Transverse colon (tissue), 4 donors: ENCODE results near the gene APOF. TPM values are rescaled to one million over a fixed set of nuclear protein-coding genes. Genes with fewer than 3 reads are reported as not detected.

Experiments
- DNase-seq: peaks from one replicate; pipeline ENCODE4 v3.0.0-alpha.2; 2019
- H3K27ac ChIP-seq, 4 donors: fragments of 200-600 bp; sonication (generic); 2 replicates each; pipeline ENCODE4 v1.5.1; 2016 to 2018; ENCODE audit warnings: inconsistent platforms in 4 of 4
- H3K27me3 ChIP-seq: fragments of 200-600 bp; sonication (generic); 2 replicates; pipeline ENCODE4 v1.5.1; 2017; ENCODE audit warnings: inconsistent platforms
- H3K36me3 ChIP-seq, 4 donors: fragments of 200-600 bp; sonication (generic); 2 replicates each; pipeline ENCODE4 v1.5.1; 2017 to 2019; ENCODE audit warnings: inconsistent platforms in 4 of 4
- H3K4me1 ChIP-seq, 4 donors: fragments of 200-600 bp; sonication (generic); 2 replicates each; pipeline ENCODE4 v1.5.1; 2017 to 2020; ENCODE audit warnings: inconsistent platforms in 4 of 4
- H3K4me3 ChIP-seq, 4 donors: fragments of 200-600 bp; sonication (generic); 1 replicate in 1 of 4; 2 replicates in 3 of 4; pipeline versions ENCODE4 v1.5.1 to v1.6.1; 2017 to 2019; ENCODE audit warnings: inconsistent platforms in 4 of 4
- H3K9me3 ChIP-seq, 2 donors: fragments of 200-600 bp; sonication (generic); 2 replicates each; pipeline ENCODE4 v1.5.1; 2017 to 2019; ENCODE audit warnings: inconsistent platforms in 2 of 2
- CTCF ChIP-seq, 5 experiments: fragments of 200-600 bp in 3 of 5; fragments of 450-650 bp in 2 of 5; sonication (generic) in 3 of 5; IDR thresholded peaks; 1 replicate in 2 of 5; 2 replicates in 3 of 5; pipeline ENCODE4 v1.5.1; 2016 to 2017; ENCODE audit warnings: antibody characterized with exemption in 5 of 5, inconsistent platforms in 3 of 5, mild to moderate bottlenecking in 2 of 5, moderate library complexity in 1 of 5
- EP300 ChIP-seq: sonication (generic); formaldehyde crosslinking; IDR thresholded peaks from one replicate; pipeline ENCODE4 v1.6.1; 2017; ENCODE audit warnings: antibody characterized with exemption, low read depth
- POLR2A ChIP-seq: fragments of 450-650 bp; IDR thresholded peaks from one replicate; pipeline ENCODE4 v1.6.1; 2016; ENCODE audit warnings: antibody characterized with exemption, mild to moderate bottlenecking, moderate library complexity
- POLR2AphosphoS5 ChIP-seq, 3 donors: sonication (generic); formaldehyde crosslinking; IDR thresholded peaks; one replicate each; pipeline ENCODE4 v1.6.1; 2016; ENCODE audit warnings: antibody characterized with exemption in 3 of 3
- WGBS, 2 donors: methylation state at CpG; one replicate each; pipeline ENCODE4 v1.1.5; 2018; ENCODE audit warnings: low coverage in 1 of 2; 5-methylcytosine and 5-hydroxymethylcytosine counted together
- in situ Hi-C, 4 donors: fragments of 200-750 bp; cut with MboI; loops; one replicate each; pipeline versions ENCODE4 v1.15.0 to v1.15.1; 2017; ENCODE audit warnings: low sequenced_read_pairs in 3 of 4, low pct_ligation_motif_present in 1 of 4, low pct_unique_long_range_greater_than_20kb in 1 of 4
- intact Hi-C: fragments of 100-400 bp; cut with DNase I; formaldehyde crosslinking; loops from one replicate; pipeline ENCODE4 v1.15.1; 2023; ENCODE audit warnings: low total_unique reads
- total RNA-seq, 4 donors: library from RNA; depleted of rRNA; stranded (reverse); fragments of >200 nt; gene quantifications; one replicate each; pipeline ENCODE4 v1.1.0, GENCODE V29; 2016

Gene APOF
- not detected for total RNA-seq

- Histone ChIP-seq H3K36me3 (no peaks in the 10 kb centered on the region), H3K9me3 (no peaks in the 10 kb centered on the region), H3K4me1 (peaks cover 8 to 23% (median 12%) of the 10 kb centered on the region in 4 donors), H3K4me3 (no peak within 1 kb of the TSS), H3K27ac (no peak within 1 kb of the TSS), H3K27me3 (no peaks in the 10 kb centered on the region)
- DNase-seq, result no peak
- TF ChIP-seq EP300, result no peak
- TF ChIP-seq POLR2AphosphoS5 (IDR thresholded peaks at IDR 0.05), result no peak
- TF ChIP-seq CTCF (IDR thresholded peaks at IDR 0.05), result no peak
- TF ChIP-seq POLR2A, result no peak
- intact Hi-C loops (no loop called here), in situ Hi-C loops (no loop called here)
- WGBS, 2 donors, result 89 to 90% methylated on average over 4 to 10 of the region's 10 CpGs
These were observed at the start of gene APOF for GRCh38 chr12:56362130-56363059. Gene APOF (minus strand): TSS chr12:56362857. CDS start chr12:56362745, 112 bp downstream.

- Histone ChIP-seq H3K9me3 (no peaks in the 10 kb centered on the region), H3K4me3 (no peak overlapping the region), H3K4me1 (no peaks in the 10 kb centered on the region), H3K27ac (no peak overlapping the region), H3K27me3 (no peaks in the 10 kb centered on the region), H3K36me3 (no peaks in the 10 kb centered on the region)
- in situ Hi-C loops, result no loop called here
- 70 to 91% methylated on average over 2 to 6 of the region's 6 CpGs for WGBS, 2 donors
- TF ChIP-seq CTCF (IDR thresholded peaks at IDR 0.05), result no peak
- TF ChIP-seq EP300, result no peak
- TF ChIP-seq POLR2AphosphoS5 (IDR thresholded peaks at IDR 0.05), result no peak
- TF ChIP-seq POLR2A, result no peak
- DNase-seq, result no peak
- intact Hi-C loops, result no loop called here
These were observed 49.4 kb upstream of the APOF start for GRCh38 chr12:56411781-56412639.

GRCh38 chr12:56410768-56411167 is 48.1 kb upstream of the APOF start:
- intact Hi-C loops, result no loop called here
- WGBS, 2 donors, result 87% methylated on average over 4 of the region's 4 CpGs; no CpG with 5 or more reads in 1 of the 2 donors

More at GRCh38 chr12:56410768-56411167, 48.1 kb upstream of the APOF start:
- H3K9me3 ChIP-seq, result no peaks in the 10 kb centered on the region
- H3K27me3 ChIP-seq, result no peaks in the 10 kb centered on the region
- no peaks in the 10 kb centered on the region for H3K36me3 ChIP-seq
- H3K27ac ChIP-seq, result no peak overlapping the region
- TF ChIP-seq EP300, result no peak
- no peak for TF ChIP-seq CTCF (IDR thresholded peaks at IDR 0.05)
- no peak for TF ChIP-seq POLR2A
- no peak for TF ChIP-seq POLR2AphosphoS5 (IDR thresholded peaks at IDR 0.05)
- H3K4me1 ChIP-seq, result no peaks in the 10 kb centered on the region
- no peak overlapping the region for H3K4me3 ChIP-seq
- DNase-seq, result no peak
- in situ Hi-C loops, result no loop called here
